Activated naive CD4-positive, alpha-beta T cell treated with Interleukin-2 at 50 U/mL for 16 hours (primary cell): ENCODE measurements around the gene SHISA7.
A peak's percentile ranks its signal among the peaks of the same experiment; 100 is the strongest.

Source experiments
- DNase-seq: peaks from one replicate; pipeline ENCODE4 v3.0.0-alpha.2; 2020

The SHISA7 gene

DNA sequence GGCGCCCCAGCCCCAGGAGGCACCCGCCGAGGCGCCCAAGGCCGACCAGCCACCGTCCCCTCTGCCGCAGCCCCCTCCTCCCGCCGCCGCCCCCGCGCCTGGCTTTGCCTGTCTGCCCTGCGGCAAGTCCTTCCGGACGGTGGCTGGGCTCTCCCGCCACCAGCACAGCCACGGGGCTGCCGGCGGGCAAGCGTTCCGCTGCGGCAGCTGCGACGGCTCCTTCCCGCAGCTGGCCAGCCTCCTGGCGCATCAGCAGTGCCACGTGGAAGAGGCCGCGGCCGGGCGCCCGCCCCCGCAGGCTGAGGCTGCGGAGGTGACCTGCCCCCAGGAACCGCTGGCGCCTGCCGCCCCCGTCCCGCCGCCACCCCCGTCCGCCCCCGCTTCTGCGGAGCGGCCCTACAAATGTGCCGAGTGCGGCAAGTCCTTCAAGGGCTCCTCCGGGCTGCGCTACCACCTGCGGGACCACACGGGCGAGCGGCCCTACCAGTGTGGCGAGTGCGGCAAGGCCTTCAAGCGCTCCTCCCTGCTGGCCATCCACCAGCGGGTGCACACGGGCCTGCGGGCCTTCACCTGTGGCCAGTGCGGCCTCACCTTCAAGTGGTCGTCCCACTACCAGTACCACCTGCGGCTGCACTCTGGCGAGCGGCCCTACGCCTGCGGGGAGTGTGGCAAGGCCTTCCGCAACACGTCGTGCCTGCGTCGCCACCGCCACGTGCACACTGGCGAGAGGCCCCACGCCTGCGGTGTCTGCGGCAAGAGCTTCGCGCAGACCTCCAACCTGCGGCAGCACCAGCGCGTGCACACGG lies 39.3 kb upstream of the SHISA7 start:
- no peak for DNase-seq

DNA sequence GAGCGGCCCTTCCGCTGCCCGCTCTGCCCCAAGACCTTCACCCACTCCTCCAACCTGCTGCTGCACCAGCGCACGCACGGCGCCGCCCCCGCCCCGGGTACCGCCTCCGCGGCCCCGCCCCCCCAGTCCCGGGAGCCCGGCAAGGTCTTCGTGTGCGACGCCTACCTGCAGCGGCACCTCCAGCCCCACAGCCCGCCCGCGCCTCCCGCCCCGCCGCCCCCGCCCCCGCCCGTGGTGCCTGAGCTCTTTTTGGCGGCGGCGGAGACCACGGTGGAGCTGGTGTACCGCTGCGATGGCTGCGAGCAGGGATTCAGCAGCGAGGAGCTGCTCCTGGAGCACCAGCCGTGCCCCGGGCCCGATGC lies 38.7 kb upstream of the SHISA7 start:
- no peak for DNase-seq

DNA sequence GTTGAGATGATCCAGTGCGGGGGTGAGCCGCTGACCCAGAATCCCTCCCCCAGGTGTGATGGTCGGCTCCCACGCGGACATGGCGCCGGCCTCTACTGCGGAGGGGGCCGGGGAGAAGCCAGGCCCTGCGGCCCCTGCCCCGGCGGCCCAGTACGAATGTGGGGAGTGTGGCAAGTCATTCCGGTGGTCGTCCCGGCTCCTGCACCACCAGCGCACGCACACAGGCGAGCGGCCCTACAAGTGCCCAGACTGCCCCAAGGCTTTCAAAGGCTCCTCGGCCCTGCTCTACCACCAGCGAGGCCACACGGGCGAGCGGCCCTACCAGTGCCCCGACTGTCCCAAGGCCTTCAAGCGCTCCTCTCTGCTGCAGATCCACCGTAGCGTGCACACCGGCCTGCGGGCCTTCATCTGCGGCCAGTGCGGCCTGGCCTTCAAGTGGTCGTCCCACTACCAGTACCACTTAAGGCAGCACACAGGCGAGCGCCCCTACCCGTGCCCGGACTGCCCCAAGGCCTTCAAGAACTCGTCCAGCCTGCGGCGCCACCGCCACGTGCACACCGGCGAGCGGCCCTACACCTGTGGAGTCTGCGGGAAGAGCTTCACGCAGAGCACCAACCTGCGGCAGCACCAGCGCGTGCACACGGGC lies 38.2 kb upstream of the SHISA7 start:
- DNase-seq, result no peak

DNA sequence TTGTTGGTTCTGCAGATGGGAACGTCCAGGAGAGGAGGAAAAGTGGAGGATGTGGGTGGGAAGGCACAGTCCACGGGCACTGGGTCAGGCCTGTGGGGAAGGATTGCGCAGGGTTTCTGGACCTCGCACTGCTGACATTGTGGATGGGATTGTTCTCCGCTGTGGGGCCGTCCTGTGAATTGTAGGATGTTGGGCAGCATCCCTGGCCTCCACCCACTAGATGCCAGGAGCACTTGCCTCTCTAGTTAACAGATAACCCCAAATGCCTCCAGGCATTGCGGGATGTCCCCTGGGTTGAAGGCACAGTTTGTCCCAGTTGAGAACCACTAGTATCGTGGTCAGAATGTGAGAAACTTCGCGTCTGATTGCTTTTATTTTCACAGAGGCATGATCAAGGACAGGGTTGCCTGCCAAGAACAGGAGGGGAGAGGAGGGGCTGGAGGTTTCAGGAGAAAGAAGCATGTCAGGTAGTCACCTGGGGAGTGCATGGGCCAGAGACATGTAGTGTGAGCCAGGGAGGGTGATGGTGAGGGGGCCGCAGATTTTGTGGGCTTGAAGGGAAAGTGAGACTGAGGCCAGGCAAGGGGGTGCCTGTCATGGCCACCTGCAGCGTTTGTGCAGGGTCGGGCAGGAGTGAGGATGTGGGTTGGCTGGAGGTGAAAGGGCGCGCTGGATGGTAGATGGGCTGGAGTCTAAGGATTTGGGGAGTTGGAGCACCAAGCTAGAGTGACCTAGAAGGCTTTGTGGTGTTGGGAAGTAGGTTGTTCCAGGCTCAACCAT lies 36.5 kb upstream of the SHISA7 start:
- no peak for DNase-seq

DNA sequence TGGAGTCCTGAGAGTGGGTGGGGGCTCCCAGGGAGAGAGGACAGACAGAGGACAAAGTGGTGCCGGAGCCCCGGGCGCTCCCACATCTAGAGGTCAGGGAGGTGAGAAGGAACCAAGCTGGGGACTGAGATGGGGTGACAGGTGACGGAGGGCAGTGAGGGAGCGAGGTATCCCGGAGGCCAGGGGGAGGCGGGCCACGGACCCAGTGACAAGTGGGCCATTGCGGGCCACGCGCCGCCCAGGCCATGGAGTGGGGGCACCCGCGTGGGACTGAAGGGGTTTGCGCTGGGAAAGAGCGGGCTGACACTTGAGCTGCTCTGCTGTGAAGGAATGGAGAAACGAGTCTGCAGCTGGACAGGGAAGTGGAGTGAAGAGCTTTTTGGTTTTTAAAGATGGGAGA lies 35.9 kb upstream of the SHISA7 start:
- DNase-seq, result no peak

DNA sequence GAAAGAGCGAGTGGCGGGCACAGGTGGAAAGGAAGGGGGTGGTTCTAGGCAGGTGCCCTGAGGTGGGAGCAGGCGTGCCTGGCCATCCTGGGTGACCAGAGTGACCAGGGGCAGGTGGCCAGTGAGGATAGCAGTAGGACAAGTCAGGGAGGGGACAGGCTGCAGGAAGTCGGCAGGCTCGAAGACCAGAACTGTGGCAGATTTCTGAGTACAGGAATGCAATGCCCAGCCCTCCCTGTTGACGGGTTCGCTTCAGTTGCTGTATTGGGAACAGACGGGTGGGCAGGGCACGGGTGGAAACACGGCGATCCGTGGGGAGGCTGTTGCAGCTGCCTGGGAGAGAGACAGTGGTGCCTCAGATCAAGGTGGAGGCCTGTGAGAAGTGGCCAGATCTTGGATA lies 35.3 kb upstream of the SHISA7 start:
- no peak for DNase-seq

DNA sequence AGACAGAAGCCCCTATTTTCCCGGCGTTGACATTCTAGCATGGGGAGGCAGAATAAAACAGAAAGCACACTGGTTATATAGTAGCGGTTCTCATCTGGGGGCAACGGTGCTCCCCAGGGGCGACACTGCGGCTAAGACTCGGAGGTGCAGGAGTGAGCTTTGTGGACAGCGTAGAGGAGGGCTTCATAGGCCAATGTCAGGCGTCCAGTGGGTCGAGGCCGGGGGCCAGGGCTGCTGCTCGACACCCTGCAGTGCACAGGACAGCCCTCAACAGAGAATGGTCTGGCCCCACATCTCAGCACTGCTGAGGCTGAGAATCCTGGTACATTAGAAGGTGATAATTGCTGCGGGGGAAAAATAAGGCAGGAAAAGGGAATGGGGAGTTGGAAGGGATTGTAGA lies 34.8 kb upstream of the SHISA7 start:
- no peak for DNase-seq

DNA sequence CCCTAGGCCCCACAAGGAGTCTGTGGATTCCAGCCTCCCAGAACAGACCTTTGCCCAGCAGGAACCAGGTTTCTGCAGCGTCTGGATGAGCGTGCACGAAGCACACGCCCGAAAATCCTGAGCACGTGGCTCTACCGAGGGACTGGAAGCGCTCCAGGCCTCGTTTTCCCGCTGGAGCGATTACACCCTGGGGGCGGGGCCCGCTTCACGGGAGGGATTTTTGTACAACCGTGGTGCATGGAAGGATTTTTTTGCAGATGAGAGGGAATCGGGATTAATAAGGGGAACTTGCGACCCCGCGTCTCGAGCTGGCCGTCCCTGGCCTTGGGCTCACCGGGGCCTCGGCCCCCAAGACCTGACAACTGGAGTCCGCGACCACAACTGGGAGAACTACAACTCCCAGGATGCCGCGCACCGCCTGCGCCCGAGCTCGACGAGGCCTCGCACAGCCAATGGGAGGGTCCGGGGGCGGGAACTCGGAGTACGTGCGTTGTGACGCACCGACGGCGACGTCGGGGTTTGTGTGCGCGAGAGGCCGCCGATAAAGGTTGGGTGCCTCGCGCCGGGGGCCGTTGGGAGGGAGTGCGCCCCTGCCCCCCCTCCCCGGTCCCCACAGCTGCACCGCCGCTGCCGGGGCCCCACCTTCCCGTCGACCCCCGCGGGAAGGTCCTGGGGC lies 33.1 kb upstream of the SHISA7 start, which contains the start of gene ZNF628:
Gene ZNF628 (plus strand): TSS at position 518 of the 676 bp plus-strand sequence. CDS start 3,294 bp downstream, outside the sequence.
- DNase-seq, result peak; percentile 99

DNA sequence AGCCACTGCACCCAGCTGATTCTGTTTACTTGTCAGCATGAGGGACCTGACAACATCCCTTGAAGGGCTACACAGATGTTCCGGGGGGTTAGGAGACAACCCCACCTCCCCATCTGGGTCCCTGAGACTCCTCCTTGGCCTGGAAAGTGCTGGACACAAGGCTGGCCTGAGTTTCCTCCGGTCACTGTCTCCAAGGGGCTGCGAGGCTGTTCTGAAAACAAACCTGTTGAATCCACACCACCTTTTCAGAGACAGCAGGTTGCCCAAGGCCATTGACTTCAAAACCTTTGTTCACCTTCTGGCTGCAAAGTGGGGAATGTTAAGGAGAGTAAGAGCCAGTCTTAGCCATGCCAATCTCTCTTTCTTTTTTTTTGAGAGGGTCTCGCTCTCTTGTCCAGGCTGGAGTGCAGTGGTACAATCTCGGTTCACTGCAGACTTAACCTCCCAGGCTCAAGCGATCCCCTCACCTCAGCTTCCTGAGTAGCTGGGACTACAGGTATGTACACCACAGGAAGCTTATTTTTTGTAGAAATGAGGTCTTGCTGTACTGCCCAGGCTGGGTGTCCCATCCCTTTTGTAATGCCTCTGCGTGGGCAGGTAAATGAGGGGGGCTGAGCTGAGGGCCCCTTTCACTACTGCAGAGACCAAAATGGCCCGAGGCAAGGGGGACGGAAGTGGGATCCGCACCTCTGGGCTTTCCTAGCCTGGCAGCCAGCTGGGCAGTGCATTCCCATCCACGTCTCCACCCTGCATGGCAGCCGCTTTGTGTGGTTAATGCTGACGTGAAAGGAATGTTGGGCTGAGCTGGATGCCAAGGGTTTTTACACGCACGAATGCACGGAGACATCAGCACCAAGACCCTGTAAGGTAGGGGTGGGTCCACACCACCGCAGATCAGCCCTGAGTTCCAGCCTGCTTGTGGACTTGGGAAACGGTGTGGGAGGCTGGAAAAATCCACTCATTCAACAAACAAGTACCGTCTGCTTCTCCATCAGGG lies 31.5 kb upstream of the SHISA7 start:
- no peak for DNase-seq

DNA sequence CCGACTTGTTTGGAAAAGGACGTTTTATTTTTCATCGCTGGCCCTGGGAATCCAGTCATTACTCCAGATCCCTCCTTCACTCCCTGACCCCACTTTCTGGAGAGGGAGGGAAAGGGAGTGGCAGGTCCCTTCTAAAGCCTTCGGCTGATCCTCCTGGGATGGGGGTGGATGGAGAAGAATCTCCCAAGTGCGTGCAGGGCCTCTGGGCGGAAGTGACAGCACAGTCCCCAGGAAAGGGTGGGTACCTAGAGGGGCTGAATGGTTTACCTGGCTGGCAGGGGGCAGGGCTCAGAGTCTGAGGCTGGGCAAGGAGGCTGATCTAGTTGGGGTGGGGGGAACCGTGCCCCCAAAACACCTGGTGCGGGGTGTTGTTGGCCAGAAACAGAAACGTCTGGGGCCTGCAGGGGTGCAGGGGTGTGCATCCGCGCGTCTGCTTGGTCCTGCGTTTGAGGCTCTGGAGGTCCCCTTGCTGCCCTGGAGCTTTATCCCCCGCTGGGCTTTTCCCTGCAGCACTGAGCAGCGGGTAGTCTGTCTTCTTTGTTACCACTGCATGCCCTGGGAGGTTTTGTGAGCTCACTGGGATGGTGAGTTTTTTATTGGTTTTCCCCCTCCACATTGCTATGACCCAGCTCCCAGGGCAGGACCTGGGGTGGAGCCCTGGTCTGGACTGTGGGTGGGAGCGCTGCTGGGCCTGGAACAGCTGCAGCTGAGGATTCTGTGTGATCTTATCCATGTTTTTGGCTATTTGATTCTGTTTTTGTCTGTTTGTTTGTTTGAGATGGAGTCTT lies 30.3 kb upstream of the SHISA7 start:
- DNase-seq, result no peak

DNA sequence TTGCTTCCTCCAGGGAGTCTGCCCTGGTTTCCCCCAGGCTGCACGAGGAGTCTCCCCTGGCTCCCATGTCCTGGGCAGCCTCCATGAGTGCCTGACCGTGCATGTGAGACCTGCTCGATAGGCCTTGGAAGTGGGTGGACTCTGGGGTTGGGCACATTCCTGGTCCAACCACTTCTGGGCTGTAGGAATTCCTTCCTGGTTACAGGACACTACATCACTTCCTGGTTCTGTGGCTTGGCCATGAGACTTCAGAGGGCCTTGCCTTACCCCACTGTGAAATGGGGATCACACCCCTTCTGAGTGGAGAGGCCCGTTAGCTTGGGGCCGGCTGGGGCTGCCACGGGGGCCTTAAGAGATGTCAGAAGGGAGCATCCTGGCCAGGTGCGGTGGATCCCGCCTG lies 29.4 kb upstream of the SHISA7 start:
- no peak for DNase-seq

DNA sequence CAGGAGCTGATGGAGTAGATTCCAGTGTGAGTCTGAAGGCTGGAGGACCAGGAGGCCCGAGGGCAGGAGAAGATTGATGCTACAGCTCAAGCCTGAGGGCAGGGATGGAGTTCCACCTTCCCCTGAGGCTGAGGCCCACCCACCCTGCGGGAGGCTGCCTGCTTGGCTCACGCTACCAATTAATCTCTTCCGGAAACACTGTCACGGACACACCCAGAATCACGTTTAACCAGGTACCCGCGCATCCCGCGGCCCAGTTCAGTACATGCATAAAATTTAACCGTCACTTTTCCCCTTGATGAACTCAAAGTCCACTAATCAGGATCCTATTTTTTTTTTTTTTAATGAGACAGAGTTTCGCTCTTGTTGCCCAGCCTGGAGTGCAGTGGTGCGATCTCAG lies 28.2 kb upstream of the SHISA7 start:
- DNase-seq, result no peak

DNA sequence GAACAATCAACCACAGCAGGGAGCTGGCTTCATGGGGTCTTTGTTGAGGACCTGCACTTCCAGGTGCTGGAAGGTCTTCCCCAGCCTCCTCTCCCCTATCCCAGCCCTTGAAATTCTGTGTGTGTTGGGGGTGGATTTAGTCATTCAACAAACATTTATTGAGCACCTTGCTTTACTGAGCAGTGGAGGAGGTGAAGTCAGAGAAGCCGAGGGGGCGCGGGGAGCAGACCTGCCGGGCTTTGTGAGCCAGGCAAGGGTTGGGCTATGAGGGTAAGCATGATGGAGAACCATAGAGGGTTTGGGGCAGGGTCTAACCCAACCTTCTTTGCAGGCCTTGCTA lies 24.9 kb upstream of the SHISA7 start:
- no peak for DNase-seq

DNA sequence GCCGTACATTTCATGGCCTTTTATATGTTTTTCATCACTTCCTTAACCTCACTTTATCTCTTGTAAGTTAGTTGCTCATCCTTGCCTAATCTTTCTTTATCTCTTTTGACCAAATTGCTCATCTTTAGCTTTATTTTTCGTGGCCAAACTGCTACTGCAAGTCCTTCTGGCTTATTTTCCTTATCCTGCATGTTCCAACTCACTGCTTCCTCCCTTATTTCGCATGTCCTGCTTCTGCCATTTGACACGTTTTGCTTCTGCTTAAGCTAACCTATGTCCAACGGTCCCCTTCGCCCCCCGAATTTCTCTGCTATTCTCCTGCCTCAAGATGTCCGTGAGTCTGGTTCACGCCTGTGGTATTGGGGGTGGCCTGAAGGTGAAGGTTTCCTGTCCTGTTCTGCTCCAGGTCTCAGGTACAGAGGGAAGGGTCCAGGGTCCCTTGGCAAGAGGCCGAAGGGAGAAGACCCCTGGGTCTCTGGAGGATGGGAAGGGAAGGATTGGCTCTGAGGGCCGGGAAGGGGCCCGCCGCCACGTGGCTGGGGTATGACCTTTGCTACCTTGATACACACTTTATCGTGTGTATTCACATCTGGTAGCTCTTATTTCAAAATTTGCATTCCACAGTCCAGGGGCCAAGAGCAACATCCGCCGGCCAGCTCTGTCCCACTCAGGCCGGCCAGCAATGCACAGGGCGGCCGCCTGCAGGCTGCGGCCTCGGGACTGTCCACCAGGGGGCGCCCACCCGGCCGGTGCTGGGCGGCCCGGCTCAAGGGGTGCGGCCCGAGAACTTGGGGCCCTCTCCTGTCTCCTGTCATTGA lies 24.3 kb upstream of the SHISA7 start:
- peak; percentile 73 for DNase-seq

DNA sequence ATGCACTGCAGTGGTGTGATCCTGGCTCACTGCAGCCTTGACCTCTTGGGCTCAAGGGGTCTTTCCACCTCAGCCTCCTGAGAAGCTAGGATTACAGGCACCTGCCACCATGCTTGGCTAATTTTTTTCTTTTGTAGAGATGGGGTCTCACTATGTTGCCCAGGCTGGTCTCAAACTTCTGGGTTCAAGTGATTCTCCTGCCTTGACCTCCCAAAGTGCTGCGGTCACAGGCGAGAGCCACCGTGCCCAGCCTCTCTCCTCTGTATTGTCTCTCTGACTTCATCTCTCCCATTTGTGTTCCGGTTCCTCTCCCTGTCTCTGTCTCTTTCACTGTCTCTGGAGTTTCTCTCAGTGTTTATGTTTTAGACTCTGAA lies 23.1 kb upstream of the SHISA7 start:
- no peak for DNase-seq

DNA sequence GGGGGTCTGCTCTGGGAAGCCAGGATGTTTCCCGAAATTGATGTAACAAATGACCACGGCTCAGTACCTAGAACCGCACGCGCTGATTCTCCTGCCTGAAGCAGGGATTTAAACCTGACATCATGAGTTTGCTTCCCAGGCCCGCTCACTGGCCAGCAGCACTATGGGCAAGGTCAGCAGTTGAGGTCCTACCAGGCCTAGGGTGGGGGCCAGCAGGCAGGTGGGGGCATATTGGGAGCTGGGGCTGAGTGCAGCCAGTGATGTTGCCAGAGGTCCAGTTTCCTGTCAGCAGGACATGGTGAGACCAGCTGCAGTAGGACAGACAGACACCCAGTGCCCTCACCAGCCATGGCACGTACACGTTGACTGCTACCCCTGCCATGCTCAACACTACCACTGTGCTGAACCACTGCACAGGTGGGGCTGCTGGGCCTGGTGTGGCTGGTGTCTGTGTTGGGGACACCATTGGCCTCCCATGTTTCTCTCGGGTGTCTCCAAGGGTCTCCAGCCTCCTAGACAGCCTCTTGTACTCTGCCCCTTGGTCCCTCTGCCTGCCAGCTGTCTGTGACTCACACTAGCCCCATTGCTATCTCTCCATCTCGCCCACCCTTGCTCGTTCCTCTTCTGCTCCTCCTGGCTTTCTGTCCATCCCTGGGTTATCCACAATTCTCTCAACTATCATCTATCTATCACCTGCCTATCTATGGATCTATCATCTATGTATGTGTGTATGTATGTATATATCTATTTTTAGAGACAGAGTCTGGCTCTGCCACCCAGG lies 22.6 kb upstream of the SHISA7 start:
- no peak for DNase-seq

DNA sequence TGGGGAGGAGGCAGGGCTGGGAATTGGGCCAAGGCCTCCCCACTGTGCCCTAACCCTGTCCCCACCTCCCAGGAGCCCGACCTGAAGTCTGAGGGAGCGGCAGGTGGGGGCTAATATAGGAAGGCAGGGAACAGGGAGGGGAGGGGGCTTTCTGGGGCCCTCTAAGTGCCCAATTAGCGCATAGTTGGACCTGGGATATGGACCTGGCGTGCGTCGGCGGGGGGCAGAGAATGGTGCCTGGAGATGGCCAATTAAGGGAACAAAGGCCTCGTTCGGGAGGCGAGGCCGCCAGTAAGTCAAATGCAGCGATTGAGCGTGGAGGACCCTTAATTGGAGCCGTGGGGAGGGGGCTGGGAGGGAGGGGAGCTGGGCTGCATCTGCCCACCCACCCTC lies 21.6 kb upstream of the SHISA7 start, which contains the start of gene C19orf85:
Gene C19orf85 (minus strand): TSS at position 90 of the 393 bp plus-strand sequence. CDS start 197 bp downstream, outside the sequence.
- no peak for DNase-seq

DNA sequence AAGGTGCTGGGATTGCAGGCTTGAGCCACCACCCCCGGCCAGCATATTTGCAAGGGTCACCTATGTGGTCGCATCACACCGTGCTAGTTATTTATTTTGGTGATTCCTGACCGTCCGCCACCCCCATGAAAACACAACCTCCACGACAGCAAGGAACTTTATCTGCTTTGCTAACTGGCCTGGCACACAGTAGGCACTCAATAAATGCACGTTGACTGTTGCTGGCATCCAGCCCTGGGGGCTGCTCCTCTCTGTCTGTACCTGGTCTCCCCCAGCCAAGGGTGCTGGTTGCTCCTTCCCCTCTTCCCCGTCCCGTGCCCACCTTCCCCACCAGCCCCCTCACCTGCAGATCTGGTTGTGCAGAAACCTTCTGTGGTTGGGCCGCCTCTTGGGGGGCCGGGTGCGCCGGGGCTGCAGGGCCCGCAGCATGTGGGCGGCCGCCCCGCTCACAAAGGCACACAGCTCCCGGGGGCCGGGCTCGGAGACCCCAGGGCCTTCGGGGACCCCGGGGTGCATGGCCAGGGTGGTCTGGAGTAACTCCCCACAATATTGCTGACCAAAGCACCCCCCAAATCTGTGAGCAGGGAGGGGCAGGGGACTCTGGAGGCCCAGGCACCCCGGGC lies 21.1 kb upstream of the SHISA7 start:
- DNase-seq, result no peak

DNA sequence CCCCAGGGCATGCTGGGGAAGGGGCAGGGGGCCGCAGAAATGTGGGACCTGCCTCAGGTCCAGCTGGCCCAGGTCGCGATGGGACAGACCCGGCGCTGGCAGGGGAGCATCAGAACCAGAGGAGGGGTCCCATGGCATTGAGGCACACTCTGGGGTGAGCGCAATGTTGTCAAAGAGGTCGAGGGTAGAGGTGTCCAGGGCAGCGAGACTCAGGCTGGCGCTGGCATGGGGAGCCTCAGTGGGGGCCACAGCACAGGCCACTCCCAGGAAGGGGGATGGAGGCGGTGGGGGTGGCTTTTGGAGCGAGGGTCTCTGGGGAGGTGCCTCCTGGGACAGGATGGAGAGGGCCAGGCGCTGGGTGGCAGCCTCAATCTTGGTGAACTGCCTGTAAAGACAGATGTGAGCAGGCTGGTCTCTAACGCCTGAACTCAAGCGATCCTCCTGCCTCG lies 20.5 kb upstream of the SHISA7 start:
- DNase-seq, result no peak
